Cortex of kidney (tissue), 1 donor: Measurements from ENCODE around the gene CCDC78.

Experiments
- DNase-seq: peaks from one replicate; lab custom pipeline; 2025; lab: John Stamatoyannopoulos, UW

The CCDC78 gene

GRCh38 chr16:736936-737481 lies 10.8 kb upstream of the CCDC78 start:
- DNase-seq: no peak

GRCh38 chr16:735982-736453 lies 9.8 kb upstream of the CCDC78 start:
- no peak for DNase-seq

- DNase-seq: no peak
These were observed 9.0 kb upstream of the CCDC78 start for GRCh38 chr16:734981-735881.

- DNase-seq: no peak
These were observed 8.2 kb upstream of the CCDC78 start for GRCh38 chr16:734208-734980.

GRCh38 chr16:733382-734207 lies 7.4 kb upstream of the CCDC78 start:
- no peak for DNase-seq

- DNase-seq: no peak
These were observed 6.7 kb upstream of the CCDC78 start for GRCh38 chr16:732936-733335.

GRCh38 chr16:732332-732731 lies 6.1 kb upstream of the CCDC78 start:
- DNase-seq: no peak

GRCh38 chr16:730666-731509 lies 4.6 kb upstream of the CCDC78 start:
- DNase-seq: no peak

GRCh38 chr16:729768-730665 lies 3.8 kb upstream of the CCDC78 start:
- no peak for DNase-seq

GRCh38 chr16:728890-729744 lies 2.9 kb upstream of the CCDC78 start:
- no peak for DNase-seq

- no peak for DNase-seq
These were observed 2.1 kb upstream of the CCDC78 start for GRCh38 chr16:728131-728889.

- DNase-seq: no peak
These were observed 1.2 kb upstream of the CCDC78 start for GRCh38 chr16:727291-727977.

GRCh38 chr16:726188-726437 lies 130 bp downstream of the CCDC78 start:
- DNase-seq: no peak

- no peak for DNase-seq
These were observed 618 bp downstream of the CCDC78 start for GRCh38 chr16:725463-726187.

- no peak for DNase-seq
These were observed 1.2 kb downstream of the CCDC78 start for GRCh38 chr16:725041-725376.

- no peak for DNase-seq
These were observed 1.8 kb downstream of the CCDC78 start for GRCh38 chr16:724188-725040.
